Activated naive CD4-positive, alpha-beta T cell treated with Interleukin-2 at 50 U/mL for 16 hours (primary cell): ENCODE data around the gene TBL1Y.
"Not testable (repeated sequence)": the region's sequence is repeated elsewhere in the genome, so short reads cannot be mapped to it uniquely, and the experiment has no call there.

Experiments
- DNase-seq: peaks from one replicate; pipeline ENCODE4 v3.0.0-alpha.2; 2020

Gene TBL1Y

DNA sequence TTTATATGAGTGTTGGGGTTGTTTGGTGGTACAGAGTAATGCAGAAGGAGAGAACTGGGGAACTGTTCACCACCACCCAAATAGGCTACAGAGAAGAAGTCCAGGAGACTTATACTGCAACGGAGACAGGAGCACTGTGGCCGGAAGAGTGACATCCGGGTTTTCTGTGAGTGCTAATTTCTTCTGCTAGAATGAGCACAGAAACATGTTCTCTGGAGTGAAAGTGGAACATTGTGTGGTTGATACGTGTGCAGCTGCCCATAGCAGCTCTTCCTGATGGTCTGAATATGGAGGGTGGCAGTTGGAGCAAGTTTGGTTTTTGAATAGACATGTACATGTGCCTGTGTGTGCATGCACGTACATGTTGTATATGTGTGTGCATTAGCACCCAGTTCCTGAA is 67.3 kb downstream of the TBL1Y start:
- DNase-seq = no peak

DNA sequence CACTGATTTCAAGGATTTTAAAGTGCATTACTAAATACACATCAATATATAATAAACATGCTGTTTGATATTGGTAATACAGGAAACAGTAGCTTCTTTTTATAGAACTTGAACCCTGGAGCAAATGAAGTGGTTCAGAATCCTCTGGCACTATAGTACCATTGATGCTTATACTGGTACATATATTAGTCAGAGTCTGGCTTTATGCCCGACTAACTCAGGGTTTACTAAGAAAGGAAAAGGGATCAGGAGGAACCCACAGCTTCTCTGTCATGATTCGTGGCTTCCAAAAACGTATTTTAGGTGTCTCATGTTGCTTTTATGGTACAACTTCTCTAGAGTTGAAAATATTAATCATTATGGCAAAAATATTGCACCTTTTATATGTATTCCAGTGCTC is 72.7 kb downstream of the TBL1Y start:
- no peak for DNase-seq

DNA sequence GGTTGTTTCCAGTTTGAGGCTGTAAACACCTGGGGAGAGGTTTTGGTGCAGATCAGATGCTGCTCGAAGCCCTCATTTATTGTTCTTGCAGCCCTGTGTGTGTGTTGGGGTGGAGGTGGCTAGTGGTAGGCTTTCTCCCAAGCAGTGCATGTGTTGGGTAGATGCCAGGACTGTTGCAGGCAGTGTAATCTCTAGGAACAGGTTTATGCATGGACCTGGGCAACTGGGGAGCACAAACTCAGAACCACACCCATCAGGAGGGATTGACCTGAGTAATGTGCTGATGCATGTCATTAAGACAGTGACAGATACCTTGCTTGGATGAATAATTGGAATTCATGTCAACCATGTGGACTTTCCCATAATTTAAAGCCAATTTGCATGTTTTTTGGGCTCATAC is 77.3 kb downstream of the TBL1Y start:
- no peak for DNase-seq

DNA sequence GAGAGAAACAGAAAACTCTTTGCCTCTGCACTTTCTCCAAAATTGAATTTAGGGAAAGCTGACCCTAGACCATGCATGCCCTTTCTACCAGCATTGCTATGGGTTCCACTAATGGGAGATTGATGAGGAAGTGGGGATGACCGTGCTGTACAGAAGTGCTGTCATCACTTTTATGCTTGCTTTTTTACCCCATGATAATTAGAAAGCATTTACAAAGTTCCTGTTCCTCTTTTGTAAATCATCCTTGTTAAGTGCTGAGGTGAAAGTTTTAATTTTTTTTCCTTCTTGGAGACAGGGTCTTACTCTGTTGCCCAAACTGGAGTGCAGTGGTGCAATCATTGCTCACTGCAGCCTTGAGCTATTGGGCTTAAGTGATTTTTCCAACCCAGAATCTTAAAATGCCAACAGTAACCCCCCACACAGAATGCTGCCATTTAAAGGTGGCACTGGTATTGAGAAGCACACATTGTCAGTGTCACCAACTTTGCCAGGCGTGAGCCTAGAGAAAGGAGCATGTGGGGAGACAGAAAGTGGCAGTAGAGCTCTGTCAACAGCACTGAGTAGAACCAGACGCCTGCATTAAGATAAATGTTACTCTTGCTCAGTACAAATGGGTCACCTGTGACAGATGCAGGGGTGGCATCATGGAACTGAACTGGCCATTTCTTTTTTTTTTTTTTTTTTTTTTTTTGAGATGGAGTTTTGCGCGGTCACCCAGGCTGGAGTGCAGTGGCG is 79.6 kb downstream of the TBL1Y start:
- no peak for DNase-seq

DNA sequence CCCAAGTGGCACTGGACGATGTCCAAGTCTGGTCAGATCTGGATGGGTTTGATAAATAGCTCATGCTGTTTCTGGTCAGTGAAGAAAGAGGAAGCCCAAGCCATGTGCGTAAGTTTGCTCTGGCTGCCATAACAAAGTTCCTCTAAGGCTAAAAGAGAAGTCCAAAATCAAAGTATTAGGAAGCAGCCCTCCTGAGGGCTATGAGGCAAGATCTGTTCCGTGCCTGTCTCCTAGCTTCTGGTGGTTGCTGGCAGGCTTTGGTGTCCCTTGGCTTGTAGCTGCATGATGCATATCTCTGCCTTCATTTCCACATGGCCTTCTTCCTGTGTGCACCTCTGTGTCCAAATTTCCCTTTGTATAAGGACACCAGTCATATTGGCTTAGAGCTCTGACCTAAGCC is 81.5 kb downstream of the TBL1Y start:
- DNase-seq = no peak

DNA sequence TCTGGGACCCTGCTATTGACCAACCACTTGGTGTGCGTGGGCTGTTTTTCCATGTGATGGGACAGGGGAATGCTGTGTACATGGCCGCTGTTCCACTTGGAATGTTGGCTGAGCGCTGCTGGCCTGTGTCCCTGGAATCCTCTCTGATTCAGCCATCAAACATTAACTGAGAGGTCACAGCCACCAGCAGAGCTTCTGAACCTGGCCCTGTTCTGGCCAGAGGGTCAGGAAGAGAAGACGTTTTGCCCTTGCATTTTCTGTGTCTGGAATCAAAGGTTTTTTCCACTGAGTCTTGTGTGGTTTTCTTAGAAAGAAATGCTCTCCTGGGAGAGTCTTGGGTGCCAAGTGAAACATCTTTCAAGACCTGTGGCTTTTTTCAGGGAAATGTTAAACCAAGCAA is 85.5 kb downstream of the TBL1Y start:
- DNase-seq = no peak

DNA sequence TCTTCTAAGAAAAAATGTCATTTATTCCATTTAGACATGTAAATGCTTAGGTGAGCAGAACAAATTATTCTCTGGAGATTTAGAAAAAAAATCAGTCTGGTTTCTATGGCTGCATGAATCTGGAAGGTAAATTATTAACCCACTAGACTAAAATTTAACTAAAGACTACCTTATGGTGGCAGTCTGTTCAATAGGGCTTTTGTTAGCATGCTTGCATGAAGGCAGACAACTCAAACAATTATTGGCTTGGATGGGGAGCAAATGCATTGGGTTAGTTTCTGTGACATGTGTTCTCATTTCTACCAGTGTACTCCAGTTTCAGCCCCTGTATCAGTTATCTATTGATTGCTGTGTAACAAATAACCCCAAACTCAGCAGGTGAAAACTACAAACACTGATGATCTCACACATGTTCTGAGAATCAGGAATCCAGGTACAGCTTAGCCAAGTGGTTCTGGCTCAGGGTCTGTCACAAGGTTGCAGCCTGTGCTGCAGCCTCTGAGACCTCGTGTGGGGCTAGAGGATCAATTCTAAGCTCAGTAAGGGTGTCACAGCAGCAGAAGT is 87.1 kb downstream of the TBL1Y start:
- no peak for DNase-seq

DNA sequence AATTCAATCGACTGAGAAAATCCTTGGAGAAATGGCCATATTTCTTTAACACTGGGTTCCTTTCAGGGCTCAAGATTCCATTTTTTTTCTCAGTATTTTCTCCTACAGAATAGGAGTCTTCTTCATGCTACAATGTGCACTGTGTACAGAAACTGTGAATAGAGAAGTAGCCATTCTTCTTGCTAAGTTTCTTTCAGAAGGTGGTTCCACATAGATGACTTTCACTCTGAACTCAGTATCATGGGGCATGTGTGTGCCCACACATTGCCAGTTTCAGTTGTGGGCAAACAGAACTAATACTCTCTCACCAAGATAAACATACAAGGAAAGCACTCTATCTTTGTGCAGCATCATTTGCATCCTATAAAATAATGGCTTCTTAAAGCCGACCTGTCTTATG is 89.4 kb downstream of the TBL1Y start:
- no peak for DNase-seq

DNA sequence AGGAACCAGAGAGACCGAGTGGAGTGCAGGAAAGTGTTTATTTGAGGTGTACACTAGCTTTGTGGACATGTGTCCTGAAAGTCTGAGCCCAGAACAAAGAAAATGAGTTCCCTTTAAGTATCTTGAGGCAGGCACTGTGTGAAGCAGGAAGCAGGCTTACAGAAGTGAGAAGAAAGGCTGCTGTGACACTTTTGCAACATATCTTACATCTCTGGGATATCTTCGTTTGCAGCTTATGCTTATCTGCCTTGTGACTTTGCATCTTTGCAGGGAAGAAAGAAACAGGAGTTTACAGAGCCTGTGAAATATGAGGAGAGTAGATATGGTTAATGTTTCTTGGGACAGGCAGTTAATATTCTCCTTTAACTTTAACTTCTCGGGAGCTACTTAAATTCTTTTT is 92.1 kb downstream of the TBL1Y start:
- no peak for DNase-seq

DNA sequence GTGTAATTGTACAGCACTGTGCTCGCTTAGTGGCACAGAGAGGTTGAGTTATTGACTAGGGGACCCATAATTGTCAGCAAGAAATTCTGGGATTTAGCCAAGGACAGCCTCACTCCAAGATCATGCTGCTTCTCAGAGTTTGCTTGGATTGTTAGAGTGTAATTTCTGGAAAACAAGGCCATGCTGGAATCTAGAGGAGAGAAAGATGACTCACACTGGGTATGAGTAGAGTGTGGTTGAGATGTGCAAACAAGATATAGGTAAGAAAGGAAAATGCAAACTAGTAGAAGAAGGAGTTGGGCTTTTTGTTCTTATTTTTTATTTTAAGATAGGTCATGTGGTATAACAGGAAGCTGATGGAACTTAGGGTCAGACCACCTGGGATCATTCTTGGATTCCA is 97.4 kb downstream of the TBL1Y start:
- no peak for DNase-seq

DNA sequence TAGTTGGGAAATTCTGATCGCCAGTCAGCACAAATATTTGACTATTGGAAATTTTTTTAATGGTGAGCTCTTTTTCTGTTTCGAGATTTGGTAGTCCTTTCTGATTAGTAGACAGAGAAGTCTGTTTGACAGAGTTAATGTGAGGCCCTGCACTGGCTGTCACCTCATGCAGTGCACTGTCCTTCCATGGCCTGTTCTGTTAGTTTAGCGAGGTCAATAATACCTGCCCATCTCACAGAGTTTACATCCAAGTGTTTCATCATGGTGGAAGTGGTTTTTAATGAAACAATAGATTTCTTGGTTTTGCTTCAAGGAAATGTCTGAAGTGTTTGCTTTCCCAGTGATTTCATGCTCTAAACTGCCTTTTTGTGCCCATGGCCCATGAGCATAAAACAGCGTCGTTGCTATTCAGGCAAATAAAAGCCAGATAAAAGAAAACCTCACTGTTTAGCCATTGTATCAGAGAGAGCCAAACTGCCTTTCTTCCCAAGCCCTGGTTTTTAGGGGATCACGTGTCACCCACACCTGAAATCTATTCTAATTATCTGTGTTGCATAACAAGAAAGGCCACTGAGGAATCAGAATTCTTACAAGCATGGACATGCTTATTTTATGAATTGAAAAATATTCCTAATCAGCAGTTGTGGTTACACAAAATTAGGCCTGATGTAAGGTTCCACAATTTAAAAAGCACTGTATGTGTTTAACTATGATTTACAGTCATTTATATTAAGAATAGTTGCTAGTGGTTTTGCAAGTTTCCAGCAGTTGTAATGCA is 98.3 kb downstream of the TBL1Y start:
- no peak for DNase-seq

DNA sequence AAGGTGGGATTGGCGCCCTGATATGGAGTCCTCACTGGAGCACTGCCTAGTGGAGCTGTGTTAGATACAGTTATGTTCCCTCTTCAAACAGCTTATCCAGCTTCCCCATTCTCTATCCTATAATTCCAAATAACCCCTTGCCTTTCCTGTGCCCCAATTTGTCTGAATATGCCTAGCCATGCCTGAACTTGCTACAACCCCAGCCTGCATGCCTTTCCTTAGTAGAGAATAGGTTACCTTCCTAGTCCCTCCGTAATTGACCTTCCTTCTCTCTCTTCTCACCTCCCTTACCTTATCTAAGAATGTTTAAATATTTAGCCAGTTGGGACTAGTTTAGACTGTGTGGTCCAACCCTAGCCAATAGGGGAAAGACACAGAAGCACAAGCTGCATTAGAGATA is 102.6 kb downstream of the TBL1Y start:
- DNase-seq = no peak

DNA sequence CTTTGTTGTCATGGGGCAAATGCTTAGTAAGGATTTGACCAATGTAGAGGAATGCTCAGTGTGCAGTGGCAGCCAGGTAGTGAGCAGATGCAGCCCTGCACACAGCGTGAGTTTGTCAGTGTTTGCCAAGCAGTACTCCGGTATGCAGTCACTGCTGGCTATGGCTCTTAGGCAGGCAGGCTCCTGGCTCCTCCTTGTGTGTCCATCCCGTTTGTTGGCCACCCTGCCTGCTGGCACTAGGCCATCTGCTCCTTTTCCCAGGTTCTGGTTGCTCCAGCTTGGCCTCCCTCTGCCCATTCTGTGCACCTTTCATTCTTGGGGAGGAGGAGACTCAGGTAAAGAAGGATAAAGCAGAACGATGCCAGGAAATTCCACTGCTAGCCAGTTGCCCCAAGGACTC is 106.0 kb downstream of the TBL1Y start:
- no peak for DNase-seq

DNA sequence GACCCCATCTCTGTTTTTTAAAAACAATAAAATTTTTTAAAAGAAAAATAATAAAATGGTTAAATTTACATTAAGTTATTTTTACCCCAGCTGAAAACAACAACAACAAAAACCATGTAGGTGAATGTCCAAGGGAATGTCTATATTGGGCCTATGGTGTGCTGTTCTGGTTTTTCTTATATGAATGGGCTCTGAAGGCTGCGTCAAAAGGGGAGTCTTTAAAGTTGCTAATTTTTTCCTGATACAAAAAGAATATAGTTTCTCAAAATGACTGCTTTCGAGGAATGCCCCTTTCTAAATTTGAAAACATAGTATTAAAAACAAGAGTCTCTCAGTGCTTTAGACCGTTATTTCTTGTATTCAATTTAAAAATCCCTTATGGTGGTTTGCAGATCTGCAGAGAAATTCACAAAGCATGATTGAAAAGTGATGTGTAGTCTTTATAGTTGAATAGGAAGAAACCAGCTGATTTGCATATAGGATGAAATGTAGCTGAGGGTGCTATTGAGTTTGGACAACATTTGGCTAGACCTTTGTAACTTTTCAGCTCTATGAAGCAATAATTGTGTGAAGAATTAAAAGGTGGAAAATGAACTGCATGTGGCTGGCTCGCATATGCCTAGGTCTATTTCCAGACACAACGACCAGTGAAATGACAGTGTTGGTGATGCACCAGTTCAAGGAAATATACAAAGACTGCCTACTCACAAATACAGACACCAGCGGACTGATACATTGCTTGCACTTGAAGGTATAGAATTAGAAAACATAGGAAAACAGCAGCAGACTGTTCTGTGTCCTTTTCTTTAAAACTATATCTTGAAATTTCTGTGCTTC is 107.0 kb downstream of the TBL1Y start:
- no peak for DNase-seq

DNA sequence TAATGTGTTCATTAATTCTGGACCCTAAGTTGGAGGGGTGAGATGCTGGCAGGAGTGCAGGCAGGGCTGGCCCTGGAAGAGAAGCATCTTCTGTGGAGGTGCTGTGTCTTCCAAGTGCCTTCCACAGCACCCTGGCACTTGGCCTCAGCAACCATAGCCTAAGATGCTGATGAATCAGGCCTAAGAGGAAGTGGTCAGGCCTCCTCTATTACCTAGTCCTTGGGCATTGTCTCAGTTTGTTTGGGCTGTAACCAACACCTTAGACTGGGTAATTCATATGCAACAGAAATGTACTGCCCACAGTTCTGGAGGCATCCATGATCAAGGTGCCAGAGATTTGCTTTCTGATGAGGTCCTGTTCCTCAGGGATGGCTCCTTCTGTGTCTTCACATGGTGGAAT is 128.5 kb downstream of the TBL1Y start:
- DNase-seq = no peak

DNA sequence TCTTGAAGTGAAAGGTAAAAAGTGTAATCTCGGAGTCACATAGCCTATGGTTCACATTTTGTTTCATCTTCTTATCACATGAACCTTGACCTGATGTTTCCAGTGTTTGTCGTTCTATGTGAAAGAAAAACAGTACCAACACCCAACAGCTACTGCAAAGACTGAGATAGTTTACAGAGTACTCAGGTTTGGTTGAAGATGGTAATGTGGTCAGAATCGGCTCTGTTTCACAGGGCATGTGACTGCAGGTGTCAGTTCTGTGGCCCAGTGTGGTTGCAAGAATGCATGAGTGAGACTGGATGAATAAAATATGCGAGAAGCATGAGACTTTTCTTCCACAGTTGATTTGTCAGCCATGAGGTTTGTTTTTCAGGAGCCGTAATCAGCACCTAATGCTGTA is 130.2 kb downstream of the TBL1Y start:
- no peak for DNase-seq

DNA sequence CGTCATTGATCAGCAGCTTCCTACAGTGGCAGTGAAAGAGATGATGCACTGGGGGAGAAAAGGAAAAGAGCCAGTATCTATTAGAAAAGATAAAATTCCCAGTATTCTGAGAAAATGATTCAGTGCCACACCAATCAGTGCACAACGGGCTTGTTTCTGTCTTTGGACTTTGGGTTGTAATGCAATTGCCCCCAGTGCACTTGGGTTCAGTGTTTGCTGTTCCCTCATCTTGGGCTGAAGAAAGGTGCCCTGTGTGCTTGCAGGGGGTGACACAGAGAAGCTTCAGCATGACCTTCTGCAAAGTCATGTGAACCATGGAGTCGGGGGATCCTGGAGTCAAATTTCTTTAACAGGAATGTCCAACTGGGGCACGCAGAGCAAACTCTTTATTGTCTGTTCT is 131.5 kb downstream of the TBL1Y start:
- DNase-seq = no peak

DNA sequence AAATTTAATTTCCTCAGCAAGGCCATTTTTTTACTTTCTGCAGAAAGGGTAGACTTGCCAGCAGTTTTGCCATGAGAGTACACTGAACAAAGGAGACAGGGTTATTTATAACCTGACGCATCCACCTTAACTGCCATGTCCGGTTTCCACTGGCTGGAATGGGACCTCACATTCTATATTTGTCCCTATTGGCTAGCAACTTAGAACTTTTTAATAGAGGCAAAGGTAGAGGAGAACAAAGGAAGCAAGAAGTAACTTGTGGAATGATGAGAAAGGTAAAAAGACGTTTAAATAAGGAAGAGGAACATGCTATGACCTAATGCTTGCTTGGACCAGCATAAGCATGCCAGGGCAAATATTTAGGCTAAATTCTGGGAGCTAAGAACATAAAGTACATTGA is 142.0 kb downstream of the TBL1Y start:
- DNase-seq = not testable (repeated sequence)

DNA sequence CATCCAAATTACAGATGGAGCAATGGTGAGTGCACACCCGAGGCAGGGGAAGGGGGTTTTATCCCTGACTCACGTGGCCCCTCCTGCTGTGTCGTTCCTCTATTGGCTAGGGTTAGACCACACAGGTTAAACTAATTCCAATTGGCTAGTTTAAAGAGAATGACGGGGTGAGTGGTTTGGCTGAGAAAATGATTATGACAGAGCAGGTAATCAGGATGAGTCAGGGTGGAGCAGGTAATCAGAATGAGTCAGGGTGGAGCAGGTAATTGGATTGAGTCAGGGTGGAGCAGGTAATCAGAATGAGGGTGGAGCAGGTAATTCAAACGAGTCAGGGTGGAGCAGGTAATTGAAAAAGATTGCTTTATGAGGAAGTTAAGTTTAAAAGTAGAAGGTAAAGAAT is 146.4 kb downstream of the TBL1Y start:
- no peak for DNase-seq

DNA sequence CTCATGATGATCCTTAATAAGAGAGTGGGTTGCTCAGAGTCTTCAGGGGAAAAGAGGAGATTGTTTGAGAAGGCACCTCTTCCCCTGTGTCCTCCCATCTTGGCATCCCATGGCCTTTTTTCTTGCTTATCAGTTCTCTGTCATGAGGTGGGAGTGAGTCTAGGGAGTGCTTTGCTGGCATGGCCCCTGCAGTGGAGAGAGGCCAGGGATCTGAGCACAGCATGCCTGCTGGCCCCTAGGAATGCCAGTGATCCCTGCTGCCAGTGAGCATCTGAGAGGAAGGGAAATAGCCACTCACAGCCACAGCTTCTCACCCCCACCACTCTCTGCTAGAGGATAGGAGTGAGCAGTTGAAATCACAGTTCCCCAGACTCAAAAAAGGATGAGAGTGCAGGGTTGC is 168.2 kb downstream of the TBL1Y start:
- DNase-seq = no peak

DNA sequence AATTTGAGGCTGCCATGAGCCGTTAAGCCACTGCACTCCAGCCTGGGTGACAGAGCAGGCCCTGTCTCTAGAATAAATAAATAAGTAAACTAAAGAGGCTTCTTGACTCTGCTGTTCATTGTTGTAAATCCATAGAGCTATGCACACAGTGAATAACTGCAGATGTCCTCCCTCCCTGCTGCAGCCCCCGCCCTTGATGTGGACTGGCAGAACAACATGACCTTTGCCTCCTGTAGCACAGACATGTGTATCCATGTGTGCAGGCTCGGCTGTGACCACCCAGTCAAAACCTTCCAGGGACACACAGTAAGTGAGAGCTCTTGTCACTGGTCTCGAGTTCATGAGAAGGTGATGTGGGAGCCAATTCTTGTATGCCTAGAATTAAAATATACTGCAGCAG is 170.1 kb downstream of the TBL1Y start:
- DNase-seq = not testable (repeated sequence)

DNA sequence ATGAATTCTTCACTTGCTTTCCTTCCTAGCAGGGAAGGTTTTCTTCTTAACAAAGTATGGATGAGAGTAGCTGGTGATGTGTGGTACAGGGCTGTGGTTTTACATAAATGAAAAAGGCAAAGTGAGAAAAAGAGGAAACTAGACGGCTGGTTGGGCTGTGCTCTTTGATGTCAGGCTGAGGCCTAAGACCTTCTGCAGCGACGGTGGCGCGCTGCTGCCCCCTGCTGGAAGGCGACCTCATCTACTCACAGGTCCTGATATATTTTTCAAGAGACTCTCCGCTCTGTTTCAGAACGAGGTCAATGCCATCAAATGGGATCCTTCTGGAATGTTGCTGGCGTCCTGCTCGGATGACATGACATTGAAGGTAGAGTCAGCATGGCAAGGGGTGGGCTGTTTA is 175.1 kb downstream of the TBL1Y start:
- DNase-seq = peak; percentile 72

DNA sequence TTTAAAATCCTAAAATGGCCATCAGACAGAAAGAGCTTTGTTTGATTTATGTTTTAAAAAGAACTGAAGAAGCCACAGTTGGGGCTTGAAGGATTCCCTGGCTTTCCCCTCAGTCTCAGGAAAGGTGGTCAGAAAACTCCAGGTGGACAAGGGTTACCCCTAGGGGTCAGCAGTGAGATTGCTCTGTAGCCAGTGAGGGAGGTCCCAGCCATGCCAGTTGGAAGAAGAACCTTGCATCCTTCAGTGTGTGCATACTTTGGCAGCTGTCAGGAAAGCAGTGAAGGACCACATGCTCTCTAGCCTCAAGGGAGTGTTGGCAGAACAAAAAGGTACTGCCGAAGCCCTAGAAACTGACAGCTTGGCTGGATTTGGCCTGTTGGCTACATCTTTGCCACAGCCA is 182.3 kb downstream of the TBL1Y start:
- no peak for DNase-seq

DNA sequence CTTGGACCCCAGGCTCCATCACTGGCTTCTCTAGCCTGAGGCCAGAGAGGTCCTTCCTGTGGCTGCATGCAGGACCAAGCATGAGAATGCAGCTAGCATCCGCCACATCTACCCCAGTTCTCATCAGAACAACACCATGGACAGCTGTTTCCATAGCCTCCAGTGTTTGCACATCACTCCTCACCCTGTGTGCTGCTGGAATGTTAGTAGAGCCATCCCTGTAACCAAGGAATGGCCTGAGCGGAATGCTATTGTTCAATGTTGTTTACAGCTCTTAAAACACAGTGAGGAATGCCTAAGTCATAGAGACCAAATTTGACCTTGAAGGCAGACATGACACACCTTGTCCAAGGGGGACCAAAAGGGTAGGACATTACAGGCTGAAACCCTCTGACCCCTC is 183.9 kb downstream of the TBL1Y start:
- no peak for DNase-seq
